Suprapubic skin (tissue), 4 donors: ENCODE results near the gene RXRB.

Source experiments
- EP300 ChIP-seq: sonication (generic); formaldehyde crosslinking; IDR thresholded peaks from one replicate; pipeline ENCODE4 v1.6.1; 2017; ENCODE audit warnings: antibody characterized with exemption
- POLR2A ChIP-seq, 2 donors: fragments of 450-650 bp; IDR thresholded peaks; one replicate each; pipeline ENCODE4 v1.6.1; 2017; ENCODE audit warnings: antibody characterized with exemption in 2 of 2, mild to moderate bottlenecking in 2 of 2, moderate library complexity in 2 of 2
- POLR2AphosphoS5 ChIP-seq, 3 donors: sonication (generic); formaldehyde crosslinking; IDR thresholded peaks; one replicate each; pipeline ENCODE4 v1.6.1; 2017; ENCODE audit warnings: antibody characterized with exemption in 3 of 3
- TF ChIP-seq, protein P1 (sequence below), 2 donors: fragments of 200-600 bp in 1 of 2; fragments of 450-650 bp in 1 of 2; sonication (generic) in 1 of 2; IDR thresholded peaks; one replicate each; pipeline ENCODE4 v1.5.1; 2016 to 2019; ENCODE audit warnings: antibody characterized with exemption in 2 of 2, mild to moderate bottlenecking in 1 of 2, moderate library complexity in 1 of 2

DNA sequence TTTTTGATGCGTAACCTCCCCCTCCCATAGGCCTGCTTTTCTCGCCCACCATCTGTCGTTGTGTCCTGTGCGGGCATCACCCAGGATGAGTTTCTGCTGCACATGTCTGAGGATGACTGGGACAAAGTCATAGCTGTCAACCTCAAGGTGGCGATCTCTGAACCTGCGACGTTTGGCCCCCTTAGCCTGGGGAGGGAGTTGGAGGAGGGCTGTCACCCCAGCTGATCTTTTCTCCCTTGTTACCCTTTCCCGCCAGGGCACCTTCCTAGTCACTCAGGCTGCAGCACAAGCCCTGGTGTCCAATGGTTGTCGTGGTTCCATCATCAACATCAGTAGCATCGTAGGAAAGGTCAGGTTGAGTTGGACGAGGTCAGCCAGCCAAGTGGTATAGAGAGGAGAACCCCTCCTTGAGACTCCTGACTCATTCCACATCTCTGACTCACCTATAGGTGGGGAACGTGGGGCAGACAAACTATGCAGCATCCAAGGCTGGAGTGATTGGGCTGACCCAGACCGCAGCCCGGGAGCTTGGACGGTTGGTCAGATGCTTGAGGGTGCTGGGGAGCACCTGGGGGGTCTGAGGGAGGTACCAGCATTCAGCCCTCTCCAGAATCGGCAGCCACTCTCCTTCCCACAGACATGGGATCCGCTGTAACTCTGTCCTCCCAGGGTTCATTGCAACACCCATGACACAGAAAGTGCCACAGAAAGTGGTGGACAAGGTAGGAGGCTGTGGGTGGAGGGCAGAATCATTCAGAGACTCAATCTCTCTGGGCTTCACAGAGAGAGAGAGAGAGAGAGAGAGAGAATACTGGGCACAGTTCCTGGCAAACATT lies 4.9 kb upstream of the RXRB start:
- TF ChIP-seq, protein P1, sequence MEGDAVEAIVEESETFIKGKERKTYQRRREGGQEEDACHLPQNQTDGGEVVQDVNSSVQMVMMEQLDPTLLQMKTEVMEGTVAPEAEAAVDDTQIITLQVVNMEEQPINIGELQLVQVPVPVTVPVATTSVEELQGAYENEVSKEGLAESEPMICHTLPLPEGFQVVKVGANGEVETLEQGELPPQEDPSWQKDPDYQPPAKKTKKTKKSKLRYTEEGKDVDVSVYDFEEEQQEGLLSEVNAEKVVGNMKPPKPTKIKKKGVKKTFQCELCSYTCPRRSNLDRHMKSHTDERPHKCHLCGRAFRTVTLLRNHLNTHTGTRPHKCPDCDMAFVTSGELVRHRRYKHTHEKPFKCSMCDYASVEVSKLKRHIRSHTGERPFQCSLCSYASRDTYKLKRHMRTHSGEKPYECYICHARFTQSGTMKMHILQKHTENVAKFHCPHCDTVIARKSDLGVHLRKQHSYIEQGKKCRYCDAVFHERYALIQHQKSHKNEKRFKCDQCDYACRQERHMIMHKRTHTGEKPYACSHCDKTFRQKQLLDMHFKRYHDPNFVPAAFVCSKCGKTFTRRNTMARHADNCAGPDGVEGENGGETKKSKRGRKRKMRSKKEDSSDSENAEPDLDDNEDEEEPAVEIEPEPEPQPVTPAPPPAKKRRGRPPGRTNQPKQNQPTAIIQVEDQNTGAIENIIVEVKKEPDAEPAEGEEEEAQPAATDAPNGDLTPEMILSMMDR (IDR thresholded peaks at IDR 0.05): no peak
- TF ChIP-seq POLR2AphosphoS5 (IDR thresholded peaks at IDR 0.05) (no peak), POLR2A (IDR thresholded peaks at IDR 0.05) (no peak), EP300 (no peak)
